Right atrium auricular region (tissue), 2 donors: ENCODE measurements around the gene BCAR3. TPM values are rescaled to one million over a fixed set of nuclear protein-coding genes. Genes with fewer than 3 reads are reported as not detected.

Experiments used
- DNase-seq: peaks from one replicate; pipeline ENCODE4 v3.0.0-alpha.2; 2019; ENCODE audit warnings: low spot score
- H3K27ac ChIP-seq, 2 donors: fragments of 200-600 bp; sonication (generic); 1 replicate in 1 of 2; 2 replicates in 1 of 2; pipeline ENCODE4 v1.5.1; 2016 to 2019
- H3K27me3 ChIP-seq, 2 donors: fragments of 200-600 bp; sonication (generic); one replicate each; pipeline versions ENCODE4 v1.5.1 to v1.6.0; 2017 to 2019
- H3K36me3 ChIP-seq: fragments of 200-600 bp; sonication (generic); one replicate; pipeline ENCODE4 v1.5.1; 2016
- H3K4me1 ChIP-seq, 2 donors: fragments of 200-600 bp; sonication (generic); one replicate each; pipeline versions ENCODE4 v1.5.1 to v1.6.0; 2017 to 2019
- H3K4me3 ChIP-seq, 2 donors: fragments of 200-600 bp; sonication (generic); 1 replicate in 1 of 2; 2 replicates in 1 of 2; pipeline ENCODE4 v1.5.1; 2017 to 2019; ENCODE audit warnings: mild to moderate bottlenecking in 1 of 2, moderate library complexity in 1 of 2
- H3K9me3 ChIP-seq, 2 donors: fragments of 200-600 bp; sonication (generic); one replicate each; pipeline ENCODE4 v1.5.1; 2019
- total RNA-seq, 2 donors: library from RNA; depleted of rRNA; stranded (reverse); fragments of >200 nt; gene quantifications; one replicate each; pipeline ENCODE4 v1.1.0, GENCODE V29; 2016
- TF ChIP-seq, protein P1 (sequence below), 2 donors: fragments of 200-600 bp; sonication (generic); IDR thresholded peaks; one replicate each; pipeline ENCODE4 v1.5.1; 2019; ENCODE audit warnings: antibody characterized with exemption in 2 of 2

BCAR3 gene
- total RNA-seq, 2 donors from 2014 or later: 12.7 to 19.3 TPM

DNA sequence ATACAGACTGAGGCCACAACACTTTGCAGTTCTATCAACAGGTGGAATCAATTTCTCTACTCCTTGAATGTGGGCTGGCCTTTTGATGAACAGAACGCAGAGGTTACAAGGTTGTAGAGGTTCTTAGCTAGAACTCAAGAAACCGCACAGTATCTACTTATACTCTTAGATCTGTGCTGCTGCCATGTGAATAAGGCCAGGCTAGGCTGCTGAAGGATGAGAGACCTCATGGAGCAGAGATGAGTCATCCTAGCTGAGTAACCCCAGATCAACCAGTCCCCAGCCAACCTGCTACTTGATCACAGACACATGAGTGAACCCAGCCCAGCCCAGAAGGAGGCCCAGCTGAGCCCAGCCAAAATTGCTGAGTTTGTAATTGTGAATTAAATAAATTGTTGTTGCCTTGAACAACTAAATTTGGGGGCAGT, 35.3 kb upstream of the BCAR3 start:
- H3K9me3 ChIP-seq: no peaks in the 10 kb centered on the region
- H3K36me3 ChIP-seq: no peaks in the 10 kb centered on the region
- TF ChIP-seq, protein P1, sequence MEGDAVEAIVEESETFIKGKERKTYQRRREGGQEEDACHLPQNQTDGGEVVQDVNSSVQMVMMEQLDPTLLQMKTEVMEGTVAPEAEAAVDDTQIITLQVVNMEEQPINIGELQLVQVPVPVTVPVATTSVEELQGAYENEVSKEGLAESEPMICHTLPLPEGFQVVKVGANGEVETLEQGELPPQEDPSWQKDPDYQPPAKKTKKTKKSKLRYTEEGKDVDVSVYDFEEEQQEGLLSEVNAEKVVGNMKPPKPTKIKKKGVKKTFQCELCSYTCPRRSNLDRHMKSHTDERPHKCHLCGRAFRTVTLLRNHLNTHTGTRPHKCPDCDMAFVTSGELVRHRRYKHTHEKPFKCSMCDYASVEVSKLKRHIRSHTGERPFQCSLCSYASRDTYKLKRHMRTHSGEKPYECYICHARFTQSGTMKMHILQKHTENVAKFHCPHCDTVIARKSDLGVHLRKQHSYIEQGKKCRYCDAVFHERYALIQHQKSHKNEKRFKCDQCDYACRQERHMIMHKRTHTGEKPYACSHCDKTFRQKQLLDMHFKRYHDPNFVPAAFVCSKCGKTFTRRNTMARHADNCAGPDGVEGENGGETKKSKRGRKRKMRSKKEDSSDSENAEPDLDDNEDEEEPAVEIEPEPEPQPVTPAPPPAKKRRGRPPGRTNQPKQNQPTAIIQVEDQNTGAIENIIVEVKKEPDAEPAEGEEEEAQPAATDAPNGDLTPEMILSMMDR (IDR thresholded peaks at IDR 0.05): no peak
- peaks cover 0 to 24% of the 10 kb centered on the region in 2 donors for H3K4me1 ChIP-seq
- no peaks in the 10 kb centered on the region for H3K27me3 ChIP-seq
- H3K27ac ChIP-seq: no peak overlapping the region
- H3K4me3 ChIP-seq: no peak overlapping the region
- DNase-seq: no peak

DNA sequence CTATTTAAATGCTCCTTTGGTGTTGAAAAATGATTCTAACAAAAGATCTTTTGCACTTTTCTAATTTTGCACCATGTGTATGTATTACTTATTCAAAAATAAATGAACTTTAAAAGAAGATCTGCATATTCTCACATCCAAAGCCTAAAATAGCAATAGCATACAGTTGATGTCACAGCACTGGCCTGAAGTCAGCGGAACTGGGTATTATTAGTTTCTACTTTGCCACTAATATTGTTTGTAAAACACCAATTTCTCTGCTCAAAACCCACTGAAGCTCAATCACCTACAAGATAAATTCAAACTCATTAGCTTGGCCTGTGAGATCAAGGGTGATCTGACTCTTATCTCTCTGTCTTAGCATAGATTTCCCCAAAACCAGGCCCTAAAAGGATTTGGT, 34.5 kb upstream of the BCAR3 start:
- TF ChIP-seq, protein P1 (IDR thresholded peaks at IDR 0.05): no peak
- no peak for DNase-seq
- peak overlapping the region in 1 of 2 donors; percentile 47 for H3K27ac ChIP-seq

DNA sequence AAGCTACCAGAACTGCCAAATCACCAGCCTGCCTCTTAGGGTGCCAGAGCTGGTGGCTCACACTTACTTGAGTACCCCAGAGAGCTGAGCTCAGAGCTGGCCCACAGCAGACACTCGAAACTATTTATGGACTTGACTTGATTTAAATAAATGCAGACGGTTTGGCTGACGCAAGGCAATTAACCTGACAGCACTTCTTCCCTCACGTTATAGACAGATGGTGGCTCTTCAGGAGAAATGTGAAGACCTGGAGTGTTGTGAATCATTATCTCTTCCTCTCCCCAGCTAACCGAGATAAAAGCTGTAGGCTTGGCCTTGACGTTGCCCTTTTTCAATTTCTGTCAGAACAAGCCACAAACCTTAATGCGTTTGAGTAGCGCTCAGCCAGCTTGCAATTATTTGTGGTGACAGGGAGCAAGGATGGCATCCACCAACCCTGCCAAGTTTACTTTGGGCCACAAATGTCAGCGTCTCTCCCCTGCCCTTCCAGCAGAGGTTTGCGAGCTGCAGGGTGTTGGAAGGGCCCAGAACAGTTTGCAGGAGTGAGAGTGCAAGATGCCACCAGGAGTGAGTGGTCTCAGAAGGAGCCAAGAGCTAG, 34.0 kb upstream of the BCAR3 start:
- Histone ChIP-seq H3K27ac (peak overlapping the region; percentile 31 to 47), H3K36me3 (no peaks in the 10 kb centered on the region), H3K9me3 (no peaks in the 10 kb centered on the region), H3K27me3 (no peaks in the 10 kb centered on the region), H3K4me3 (no peak overlapping the region), H3K4me1 (peaks cover 0 to 17% of the 10 kb centered on the region in 2 donors)
- no peak for DNase-seq
- TF ChIP-seq, protein P1 (IDR thresholded peaks at IDR 0.05): no peak

More for the DNA sequence above, 34.5 kb upstream of the BCAR3 start:
- Histone ChIP-seq H3K27me3 (no peaks in the 10 kb centered on the region), H3K4me1 (peaks cover 0 to 16% of the 10 kb centered on the region in 2 donors), H3K36me3 (no peaks in the 10 kb centered on the region), H3K9me3 (no peaks in the 10 kb centered on the region), H3K4me3 (no peak overlapping the region)

DNA sequence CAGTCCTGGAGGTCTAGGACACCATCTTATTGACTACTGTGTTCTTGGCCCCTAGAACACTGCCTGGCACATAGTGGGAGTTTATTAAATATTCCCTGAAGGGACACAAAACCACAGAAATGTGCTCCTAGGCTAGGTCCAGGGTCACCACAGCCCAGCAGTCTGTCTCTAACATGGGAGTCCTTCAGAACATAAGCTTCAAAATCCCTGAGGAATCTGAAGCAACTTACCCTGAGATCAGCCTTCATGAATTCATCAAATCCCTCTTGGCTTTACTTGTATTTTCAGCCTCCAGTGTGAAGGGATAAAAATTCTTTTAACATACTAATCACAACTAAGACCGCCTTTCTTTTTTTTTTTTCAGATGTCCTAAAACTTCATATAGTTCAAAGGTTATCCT, 32.7 kb upstream of the BCAR3 start:
- H3K9me3 ChIP-seq: no peaks in the 10 kb centered on the region
- no peak overlapping the region for H3K4me3 ChIP-seq
- TF ChIP-seq, protein P1 (IDR thresholded peaks at IDR 0.05): no peak

DNA sequence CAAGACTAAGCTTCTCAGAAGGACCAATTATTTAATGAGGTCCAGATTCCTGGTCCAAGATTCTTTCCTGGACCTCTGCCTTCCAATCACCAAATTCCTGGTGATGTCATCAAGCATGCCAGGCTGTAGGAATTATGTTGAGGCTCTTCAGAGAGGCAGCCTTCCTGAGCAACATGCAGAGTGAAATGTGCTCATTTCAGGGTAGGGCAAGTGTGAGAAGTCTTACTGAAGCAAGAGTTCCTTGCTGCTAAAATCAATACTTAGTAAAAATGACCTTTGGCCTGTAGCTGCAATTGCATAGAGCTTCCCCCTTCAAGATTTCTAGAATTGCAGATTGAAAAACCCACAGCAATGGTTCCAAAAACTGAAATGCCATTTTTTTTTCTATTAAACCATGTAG, 31.7 kb upstream of the BCAR3 start:
- H3K9me3 ChIP-seq: no peaks in the 10 kb centered on the region
- no peaks in the 10 kb centered on the region for H3K27me3 ChIP-seq
- H3K27ac ChIP-seq: no peak overlapping the region
- H3K36me3 ChIP-seq: no peaks in the 10 kb centered on the region
- DNase-seq: no peak
- no peak overlapping the region for H3K4me3 ChIP-seq
- peaks cover 0 to 34% of the 10 kb centered on the region in 2 donors for H3K4me1 ChIP-seq
- TF ChIP-seq, protein P1 (IDR thresholded peaks at IDR 0.05): no peak

More for the DNA sequence above, 32.7 kb upstream of the BCAR3 start:
- Histone ChIP-seq H3K36me3 (no peaks in the 10 kb centered on the region), H3K27me3 (no peaks in the 10 kb centered on the region), H3K27ac (no peak overlapping the region), H3K4me1 (peaks cover 0 to 24% of the 10 kb centered on the region in 2 donors)
- no peak for DNase-seq

DNA sequence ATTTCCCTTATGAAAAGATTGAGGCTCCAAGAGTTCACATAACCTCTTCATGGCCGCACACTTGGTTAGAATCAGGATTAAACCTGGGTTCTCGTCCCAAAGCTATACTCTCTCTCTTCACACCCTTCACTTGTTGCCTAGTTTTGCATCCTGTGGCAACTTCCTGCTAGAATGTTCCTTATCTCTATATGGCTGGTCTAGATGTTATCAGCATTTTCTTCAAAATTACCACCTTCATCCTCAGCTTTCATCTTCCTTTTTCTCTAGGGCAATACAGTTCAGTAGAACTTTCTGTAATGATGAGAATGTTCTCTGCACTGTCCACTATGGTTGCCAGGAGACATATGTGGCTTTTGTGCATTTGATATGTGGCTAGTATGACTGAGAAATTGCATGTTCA, 31.1 kb upstream of the BCAR3 start:
- TF ChIP-seq, protein P1 (IDR thresholded peaks at IDR 0.05): no peak
- Histone ChIP-seq H3K9me3 (no peaks in the 10 kb centered on the region), H3K4me1 (peaks cover 0 to 38% of the 10 kb centered on the region in 2 donors)

More for the DNA sequence above, 31.1 kb upstream of the BCAR3 start:
- H3K27me3 ChIP-seq: no peaks in the 10 kb centered on the region
- DNase-seq: no peak
- H3K4me3 ChIP-seq: no peak overlapping the region
- no peak overlapping the region for H3K27ac ChIP-seq
- H3K36me3 ChIP-seq: no peaks in the 10 kb centered on the region
